ENCODE data around the gene TCF7L2. TPM values are rescaled to one million over a fixed set of nuclear protein-coding genes. Genes with fewer than 3 reads are reported as not detected.

The TCF7L2 gene
- total RNA-seq, 2 experiments from 2014 or later = 0.65 to 0.67 TPM

DNA sequence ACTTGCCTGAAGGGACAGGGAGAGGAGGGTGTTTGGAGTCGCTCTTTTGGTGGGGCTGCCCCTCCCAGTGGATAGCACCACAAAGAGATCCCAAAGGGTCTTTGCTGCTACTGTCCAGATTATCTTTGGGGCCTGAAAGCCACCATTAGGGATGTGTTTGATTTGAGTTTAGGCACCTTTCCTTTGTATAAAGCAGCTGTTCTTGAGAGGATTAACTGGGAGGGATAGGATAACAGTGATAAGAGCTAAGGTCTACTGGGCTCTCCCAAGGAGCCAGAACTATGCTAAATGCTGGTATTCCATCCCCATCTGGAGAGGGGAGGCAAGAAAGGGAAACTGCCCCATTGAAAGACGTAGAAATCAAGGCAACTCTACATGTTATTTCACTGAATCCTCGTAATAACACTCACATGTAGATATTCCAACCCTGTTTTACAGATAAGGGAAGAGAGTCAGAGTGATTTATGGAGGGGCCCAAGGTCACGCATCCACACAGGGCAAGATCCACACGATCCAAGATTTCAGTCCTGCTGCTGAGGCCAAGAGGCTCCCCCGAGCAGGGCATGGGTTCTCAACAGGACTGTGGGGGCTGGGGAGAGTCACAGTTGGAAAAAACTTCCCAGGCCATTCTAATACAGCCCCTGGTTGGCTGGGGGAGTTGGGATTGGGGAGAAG is 11.1 kb upstream of the TCF7L2 start:
- POLR2A ChIA-PET = no interaction called here
- CTCF ChIA-PET = no interaction called here

DNA sequence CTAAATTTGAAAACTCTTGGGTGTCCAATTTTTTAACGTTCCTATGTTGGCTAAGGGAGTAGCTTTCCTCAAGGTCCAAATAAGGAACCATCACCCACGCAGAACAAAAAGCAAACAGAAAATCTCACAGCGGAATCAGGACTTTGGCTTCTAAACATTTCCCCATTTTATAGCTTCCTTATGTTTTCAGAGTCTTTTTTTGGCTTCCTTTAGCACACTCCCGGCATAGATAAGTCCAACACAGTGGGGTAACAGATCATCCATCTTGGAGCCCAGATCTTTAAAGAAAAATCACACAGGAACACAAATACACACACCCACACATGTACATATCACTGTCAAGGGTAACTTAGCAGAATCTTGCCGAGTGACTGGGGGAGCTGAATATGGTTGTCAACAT is 4.2 kb upstream of the TCF7L2 start:
- CTCF ChIA-PET = no interaction called here

DNA sequence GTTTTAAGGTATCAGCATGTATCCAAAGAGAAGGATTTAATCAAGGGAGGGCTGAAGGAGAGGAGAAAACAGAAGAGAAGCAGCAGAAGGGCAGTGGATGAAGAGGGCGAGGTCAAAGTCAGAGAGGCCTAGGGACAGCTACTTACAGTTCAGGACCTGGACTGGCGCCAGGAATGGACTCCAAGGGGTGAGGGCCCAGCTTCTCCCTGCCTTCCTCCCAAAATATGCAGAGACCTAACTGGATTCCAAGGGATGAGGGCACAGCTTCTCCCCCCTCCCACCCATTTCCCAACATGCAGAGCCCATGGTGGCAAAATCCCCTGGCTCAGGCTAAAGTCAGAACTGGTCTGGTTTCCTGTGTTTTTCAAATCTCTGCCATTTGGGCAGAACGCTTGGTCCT is 3.4 kb upstream of the TCF7L2 start:
- ChIA-PET CTCF (no interaction called here), POLR2A (no interaction called here)

More for the DNA sequence above, 4.2 kb upstream of the TCF7L2 start:
- POLR2A ChIA-PET = no interaction called here

DNA sequence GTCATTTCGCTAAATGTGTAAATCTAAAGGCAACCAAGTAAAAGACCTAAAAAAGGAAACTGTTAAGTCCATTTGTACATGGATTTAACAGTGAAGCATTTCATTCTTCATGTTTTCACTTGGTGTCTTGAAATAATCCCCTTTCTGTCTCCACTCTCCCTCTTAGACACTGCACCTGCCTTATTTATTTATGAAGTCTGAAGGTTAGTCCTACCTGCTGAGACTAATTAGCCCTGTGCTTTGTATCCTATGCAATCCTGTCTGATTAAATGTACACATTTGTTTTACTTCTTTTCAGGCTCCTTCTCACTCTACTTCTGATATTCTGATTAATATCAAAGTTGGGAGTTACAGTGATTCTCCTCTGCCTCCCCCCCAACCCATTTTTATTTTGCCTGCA is 1.9 kb upstream of the TCF7L2 start:
- ChIA-PET POLR2A (no interaction called here), CTCF (no interaction called here)

DNA sequence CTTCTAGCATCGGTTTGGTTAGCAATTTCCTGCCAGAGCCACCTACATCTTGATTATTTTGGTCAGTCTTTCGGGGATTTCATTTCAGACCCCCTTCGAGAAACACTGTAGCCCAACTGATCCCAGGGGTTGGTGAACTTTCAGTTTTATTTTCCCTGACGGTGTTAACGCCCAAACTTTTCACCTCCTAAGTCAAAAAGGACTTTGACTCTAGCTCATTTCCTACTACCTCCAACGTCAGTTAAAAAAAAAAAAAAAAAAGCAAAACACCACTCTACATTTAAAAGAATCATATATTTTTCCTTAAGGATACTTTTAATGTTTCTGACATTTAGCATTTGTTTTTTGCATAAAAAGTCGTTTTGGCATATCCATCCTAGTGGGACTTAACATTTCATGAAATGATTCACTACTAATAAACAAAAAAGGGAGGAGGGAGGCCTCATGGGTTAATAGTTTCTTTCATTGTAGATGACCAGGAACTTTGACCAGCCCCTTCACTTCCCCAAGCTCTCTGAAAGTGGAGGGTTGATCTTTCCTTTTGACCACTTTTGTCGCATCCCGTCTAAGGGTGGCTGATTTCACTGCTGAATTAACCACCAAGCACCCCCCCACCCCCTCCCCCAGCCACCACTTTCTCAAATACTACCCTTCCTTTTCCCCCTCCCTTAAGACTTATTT is 764 bp upstream of the TCF7L2 start:
- POLR2A ChIA-PET = interaction anchor here (0.6 kb wide), 2 partner anchors 16 to 29 kb away, joined by 3 to 6 read pairs; no protein-coding TSS in a partner anchor

DNA sequence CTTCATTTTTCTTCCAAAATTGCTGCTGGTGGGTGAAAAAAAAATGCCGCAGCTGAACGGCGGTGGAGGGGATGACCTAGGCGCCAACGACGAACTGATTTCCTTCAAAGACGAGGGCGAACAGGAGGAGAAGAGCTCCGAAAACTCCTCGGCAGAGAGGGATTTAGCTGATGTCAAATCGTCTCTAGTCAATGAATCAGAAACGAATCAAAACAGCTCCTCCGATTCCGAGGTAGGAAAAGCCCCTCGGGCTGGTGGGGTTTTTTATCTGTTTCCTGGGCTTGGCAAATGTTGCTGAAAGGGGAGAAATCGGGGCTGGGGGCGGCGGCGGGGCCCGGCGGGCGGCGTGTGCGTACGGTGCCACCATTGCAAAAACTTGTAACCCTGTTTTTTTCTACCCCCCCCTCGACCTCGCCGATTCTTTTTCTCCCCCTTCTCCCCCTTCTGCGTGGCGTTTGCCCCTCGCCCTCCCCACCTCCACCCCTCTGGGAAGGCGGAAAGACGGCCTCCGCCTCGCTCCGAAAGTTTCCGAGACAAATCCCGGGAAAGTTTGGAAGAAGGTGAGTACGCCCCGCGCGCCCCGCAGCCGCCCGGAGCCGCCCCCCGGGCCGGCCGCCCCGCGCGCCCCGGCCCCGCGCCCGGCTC is 789 bp downstream of the TCF7L2 start:
- POLR2A ChIA-PET = interaction anchor here (0.8 to 0.9 kb wide), 2 partner anchors 9 to 36 kb away, joined by 3 to 4 read pairs; no protein-coding TSS in a partner anchor
- CTCF ChIA-PET = no interaction called here

More for the DNA sequence above, 764 bp upstream of the TCF7L2 start:
- CTCF ChIA-PET = interaction anchor here (0.6 kb wide), 3 partner anchors 8 to 1734 kb away, joined by 3 to 5 read pairs (median 3); no protein-coding TSS in a partner anchor

DNA sequence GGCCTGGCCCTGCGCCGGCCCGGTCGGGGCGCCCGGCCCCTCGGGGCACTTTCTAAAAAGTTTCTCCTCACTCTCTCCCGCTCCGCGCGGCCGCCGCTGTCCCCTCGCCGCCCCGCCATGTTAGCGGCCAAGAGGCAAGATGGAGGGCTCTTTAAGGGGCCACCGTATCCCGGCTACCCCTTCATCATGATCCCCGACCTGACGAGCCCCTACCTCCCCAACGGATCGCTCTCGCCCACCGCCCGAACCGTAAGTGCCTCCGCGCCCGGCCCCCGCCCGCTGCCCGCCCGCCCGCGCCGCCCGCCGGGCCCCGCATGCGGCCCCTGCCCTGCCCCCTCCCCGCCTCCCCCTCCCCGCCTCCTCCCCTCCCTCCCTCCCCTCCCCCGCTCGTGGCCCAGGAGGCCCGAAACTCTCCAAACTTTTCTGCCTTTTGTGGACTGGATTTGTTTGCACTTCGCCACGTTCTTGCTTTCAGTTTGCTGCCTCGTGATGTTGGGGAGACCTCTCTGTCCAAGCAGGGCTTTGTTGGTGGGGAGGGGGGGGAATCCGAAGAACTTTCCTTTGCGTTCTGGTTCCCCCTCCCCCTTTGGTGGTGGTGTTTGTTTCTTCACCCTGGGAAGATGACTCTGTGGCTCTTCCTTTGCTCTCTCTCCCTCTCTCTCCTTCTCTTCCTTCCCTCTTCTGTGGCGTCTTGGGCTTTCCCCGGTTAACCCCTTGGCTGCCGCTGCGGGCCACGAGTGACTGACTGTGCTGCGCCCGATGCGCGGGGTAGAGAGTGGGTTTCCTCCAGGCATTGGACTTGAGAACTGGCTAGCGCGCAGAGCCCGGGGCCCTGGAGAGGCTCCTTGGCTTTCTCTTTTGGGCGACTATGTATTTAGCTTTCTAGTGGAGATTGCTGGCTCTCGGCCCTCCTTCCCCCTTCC is 1.6 kb downstream of the TCF7L2 start:
- CTCF ChIA-PET = no interaction called here
- POLR2A ChIA-PET = no interaction called here

DNA sequence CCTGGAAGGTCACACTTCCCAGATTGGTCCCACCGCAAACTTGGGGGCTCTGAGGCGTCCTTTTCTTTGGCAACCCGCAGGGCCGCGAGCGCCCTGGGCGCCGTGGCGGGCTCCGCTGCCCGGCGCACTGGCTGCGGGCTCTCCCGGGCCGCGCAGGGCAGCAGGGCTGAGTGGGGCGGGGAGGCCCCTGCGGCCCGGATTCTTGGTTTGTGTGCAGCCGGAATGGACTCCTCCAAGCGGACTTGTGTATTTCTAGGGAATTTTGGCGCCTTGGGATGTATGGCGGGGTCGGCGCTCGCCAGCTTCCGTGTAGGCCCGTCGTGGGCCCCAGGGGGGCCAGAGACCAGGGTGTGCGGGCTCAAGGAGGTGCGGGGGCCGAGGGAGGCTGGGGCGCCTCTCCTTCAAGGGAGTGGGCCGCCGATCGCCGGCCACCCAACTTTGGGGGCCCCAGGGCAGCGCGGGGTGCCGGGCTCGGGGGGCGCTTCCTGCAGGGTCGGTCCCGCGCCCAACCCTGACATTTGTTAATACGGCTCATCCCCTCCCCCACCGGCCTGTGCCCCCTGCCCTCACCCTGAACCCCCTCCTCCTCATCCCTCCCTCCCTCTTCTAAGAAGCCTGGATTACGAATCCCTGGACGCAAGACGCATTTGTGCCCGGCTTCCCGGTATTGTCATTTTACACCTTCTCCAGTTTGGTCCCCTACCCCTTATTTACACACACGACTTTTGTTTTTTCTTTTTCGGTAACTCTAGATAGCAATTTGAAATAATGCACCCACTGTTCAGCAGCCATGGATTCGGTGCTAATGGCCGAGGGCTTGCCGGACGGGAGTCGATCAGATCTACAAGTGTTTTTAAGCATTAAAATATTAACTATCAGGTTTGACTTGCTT is 2.5 kb downstream of the TCF7L2 start:
- ChIA-PET POLR2A (no interaction called here), CTCF (no interaction called here)

DNA sequence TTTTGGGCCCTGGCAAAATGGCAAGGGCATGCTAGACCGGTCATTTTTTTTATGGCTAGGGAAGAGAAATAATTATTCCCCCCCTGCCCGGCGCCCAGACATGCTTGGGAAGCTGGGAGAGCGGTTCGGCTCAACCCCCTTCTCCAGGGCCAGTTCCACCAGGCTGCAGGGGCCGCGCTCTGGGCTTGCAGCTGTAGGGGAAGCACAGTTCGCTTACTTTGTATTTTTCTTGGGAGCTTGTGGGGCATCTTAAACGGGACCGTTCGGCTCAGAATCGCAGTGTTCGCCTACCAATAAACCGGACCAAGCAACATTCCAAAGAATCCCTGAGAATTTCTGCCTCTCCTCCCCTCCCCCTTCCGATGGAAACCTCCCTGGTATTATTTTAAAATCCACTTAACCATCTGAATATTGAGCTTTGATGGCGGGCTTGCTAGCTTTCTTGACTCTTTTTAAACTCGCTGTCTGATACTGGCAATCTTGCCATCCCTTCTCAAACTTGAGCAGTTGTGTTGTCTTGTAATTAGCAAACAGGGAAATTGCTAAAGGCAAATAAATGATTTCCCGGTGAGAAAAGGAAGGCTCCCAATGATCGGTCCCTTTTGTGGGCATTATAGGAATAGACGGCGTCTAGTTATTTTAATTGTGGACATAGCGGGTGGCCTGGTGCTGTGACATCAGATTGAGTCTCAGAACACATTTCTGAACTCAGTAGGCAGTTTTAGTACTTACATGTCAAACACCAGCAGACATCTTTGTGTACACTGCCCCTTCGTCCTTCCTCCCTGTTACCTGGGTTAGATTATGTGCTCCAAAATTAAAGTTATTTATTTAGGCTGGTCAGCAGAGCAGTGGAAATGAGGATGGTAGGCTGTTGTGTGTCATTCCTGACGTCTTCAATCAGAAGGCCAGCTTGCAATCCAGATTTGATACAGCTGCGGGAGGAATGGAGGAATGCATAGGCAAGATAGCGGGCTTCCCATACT is 3.4 kb downstream of the TCF7L2 start:
- ChIA-PET POLR2A (no interaction called here), CTCF (no interaction called here)

DNA sequence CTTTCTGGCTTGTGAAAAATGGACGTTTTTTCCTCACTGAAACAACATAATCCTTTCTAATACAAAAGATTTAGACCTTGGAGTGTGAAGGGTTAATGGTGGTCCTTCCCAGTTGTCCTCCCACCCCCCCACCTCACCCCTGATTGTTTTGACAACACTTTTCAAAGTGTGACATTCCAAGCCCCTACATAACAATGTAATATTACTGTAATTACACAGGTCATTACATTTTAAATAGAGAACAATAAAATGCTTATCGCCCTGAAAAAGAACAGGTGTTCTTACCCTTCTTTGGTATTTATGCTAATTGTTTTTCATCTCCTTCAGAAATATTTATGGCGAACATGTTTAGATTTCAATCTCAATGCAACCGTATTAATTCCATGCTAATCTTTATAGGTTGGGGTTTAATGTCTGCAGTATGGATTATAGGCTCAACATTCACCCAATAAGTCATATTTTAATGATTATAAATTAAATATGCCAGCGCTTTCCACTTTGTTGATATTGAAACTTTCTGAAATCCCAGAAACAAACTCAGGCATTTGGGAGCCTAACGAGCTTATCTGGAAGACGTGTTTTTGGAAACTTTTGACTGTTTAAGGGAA is 5.0 kb downstream of the TCF7L2 start:
- ChIA-PET CTCF (no interaction called here), POLR2A (no interaction called here)

DNA sequence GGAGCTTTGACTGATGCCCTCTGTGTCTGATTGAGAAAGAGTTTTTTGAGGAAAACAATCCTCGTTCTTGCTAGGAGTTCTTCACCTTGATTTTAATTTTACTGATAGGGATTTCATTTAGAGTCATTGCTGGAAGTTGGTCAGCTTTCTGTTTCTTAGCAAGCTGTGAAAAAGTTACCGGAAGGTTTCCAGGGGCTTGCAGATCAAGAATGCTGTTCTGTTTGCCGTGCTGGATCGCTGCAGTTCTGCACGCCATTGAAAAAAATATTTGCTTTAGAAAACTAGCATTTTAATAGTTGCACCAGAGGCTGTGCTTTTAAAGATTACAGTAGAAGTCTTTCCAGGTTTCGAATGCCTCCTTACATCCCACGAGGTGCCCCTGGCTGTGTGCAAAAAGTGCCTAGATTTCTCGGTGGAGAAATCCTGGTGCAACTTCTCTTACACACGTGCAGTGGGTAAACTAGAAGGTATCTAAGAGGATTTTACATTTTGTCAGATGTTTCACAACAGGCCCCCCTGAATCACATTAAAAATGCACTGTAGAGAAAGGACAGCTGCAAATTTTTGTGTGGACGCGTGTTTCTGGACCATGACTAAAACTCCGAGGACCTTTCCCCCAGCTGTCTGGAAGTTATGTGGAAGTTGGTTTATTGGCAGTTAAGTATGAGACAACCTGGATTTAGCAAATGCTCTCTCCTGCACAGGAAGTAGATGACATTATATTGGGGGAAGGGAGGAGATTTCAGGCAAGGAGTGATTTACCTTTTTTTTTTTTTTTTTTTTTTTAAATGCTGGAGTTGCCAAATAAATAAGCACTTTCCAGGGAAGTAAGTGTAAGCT is 5.8 kb downstream of the TCF7L2 start:
- ChIA-PET POLR2A (no interaction called here), CTCF (no interaction called here)

DNA sequence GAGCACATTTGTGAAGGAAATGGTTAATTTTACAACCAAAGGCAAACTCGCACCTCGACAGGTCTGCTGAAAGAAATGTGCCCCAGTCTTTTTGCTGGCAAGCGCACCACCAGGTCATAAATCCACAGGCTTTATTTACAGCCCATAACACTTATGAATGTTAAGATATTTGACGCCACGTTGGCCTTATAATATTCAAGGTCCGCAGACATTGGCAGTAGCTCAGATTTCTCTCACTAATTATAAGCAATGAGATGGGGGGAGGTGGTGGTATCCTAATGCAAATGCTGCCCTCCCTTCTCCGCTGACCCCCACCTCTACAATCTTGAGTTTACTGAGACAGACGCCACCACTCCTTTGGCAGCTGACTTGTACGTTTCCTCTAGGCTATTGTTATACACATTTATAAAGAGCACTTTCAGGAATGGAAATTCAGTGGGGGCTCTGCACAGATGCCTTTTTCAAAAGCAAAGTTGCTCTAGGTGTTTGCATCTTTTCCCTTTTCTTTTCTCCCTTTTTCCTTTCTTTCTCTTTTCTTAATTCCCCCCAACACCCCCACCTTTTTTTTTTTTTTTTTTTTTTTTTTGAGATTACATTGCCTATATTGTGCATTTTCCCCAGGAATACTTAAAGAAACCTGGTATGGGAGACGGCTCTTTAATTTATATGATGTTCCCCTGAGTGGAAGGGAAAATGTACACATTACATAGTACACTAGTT is 6.7 kb downstream of the TCF7L2 start:
- POLR2A ChIA-PET = no interaction called here
- CTCF ChIA-PET = no interaction called here

DNA sequence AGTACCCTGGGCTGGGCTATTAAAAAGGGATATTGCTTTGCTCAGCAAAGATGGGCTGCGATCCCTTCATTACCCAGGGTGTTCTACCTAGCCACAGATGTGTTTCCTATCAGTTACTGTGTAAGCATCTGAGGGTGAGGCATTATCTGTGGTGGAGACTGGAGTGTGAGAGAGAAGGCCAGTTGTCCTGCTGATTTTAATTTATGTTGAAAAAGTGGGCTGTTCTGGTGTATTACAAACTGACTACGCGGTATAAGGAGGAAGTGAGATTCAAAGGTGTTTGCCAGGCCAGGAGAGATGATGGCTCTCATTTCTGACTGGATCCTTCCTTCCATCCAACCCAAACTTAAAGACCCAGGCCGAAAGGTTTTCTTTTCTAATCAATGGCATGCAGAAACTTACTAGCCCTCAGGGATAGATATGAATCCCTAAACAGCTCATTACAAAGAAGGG is 7.6 kb downstream of the TCF7L2 start:
- CTCF ChIA-PET = no interaction called here
- POLR2A ChIA-PET = no interaction called here

DNA sequence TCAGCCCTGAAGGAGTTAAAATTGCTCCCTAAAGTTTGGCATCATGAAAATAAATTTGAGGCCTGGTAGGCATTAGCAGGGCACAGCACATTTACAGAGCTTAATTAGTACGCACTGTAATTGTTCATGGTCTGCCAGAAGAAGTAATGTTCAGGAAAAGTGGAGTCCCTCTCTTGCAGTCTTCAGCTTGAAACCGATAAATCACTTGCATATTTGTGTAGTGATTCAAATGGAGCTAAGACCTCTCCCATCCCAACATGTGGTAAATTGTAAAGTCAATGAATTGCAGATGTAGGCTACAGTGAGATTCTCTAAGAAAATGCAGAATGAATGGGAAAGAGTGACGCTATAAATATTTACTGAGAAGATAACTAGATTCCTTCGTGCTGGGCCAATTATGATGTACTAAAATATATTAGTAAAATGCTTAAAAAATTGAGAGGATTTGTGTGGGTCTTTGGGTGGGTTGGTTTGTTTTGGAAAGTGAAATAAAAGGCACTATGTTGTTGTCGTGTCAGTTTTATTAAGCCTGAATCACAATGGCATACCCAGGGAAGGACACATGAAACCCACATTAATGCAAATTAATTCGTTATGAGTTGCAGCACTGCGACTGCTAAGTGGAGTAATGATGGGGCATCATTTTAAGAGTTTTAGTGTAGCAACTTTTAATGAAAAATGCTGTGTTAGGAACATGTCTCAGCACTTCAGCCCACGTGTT is 8.4 kb downstream of the TCF7L2 start:
- ChIA-PET POLR2A (interaction anchor here (1.0 kb wide), 1 partner anchor 28 kb away, joined by 3 read pairs; no protein-coding TSS in a partner anchor), CTCF (no interaction called here)

DNA sequence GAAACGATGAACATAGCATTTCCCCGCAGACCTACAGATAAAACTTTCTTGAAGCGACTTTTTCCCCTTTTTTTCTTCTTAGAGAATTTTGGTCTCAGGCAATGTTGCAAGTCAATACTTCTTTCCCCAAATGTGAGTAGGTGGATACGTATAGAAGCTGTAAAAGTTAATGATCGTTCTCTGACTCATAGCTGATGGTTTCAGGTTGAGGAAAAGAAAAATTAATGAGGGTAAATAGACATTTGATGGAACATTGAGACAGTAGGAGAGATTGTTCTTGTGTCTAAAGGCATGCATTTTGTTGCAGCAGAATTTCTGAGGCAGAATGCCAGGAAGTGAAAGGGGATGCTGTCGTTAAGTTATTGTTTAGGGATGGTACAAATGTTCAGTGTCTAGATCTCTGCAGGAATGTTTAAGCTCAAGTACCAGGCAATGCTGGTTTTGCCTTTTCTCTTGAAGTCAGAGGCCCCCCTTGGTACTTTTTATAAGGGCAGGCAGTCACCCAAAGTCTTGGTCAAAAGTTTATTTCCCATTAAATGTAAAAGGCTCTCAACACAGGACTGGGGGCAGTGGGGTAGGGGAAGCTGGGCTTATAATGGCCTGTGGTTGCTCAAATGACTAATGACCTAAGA is 9.3 kb downstream of the TCF7L2 start:
- CTCF ChIA-PET = no interaction called here

More for the DNA sequence above, 9.3 kb downstream of the TCF7L2 start:
- POLR2A ChIA-PET = interaction anchor here (0.7 to 1.0 kb wide), 3 partner anchors 9 to 27 kb away, joined by 3 read pairs; no protein-coding TSS in a partner anchor

Data from activated CD8-positive, alpha-beta memory T cell treated with anti-CD3 and anti-CD28 coated beads for 36 hours (primary cell).